Measurements from ENCODE around the gene GMCL2.

GMCL2 gene

GRCh38 chr5:178177569-178177968 is 9.6 kb downstream of the GMCL2 start:
- no peak for DNase-seq

DNA sequence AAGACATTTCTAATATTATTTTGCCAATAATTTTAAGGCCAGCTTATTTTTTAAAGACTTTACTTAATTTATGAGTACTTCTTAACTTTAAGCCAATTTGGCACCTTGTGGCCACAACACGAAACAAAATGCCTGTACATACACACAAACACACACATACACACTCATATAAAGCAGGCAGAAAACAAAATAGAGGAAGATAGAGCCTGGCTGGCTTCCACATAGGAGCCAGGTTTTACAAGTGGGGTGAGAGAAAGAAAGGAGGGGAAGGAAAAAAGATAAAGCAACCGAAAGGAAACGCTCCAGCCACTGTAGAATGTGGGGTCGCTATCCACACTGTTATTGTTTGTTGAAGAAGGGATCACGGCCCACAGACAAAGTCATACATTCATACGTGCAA is 10.4 kb downstream of the GMCL2 start:
- DNase-seq: no peak

DNA sequence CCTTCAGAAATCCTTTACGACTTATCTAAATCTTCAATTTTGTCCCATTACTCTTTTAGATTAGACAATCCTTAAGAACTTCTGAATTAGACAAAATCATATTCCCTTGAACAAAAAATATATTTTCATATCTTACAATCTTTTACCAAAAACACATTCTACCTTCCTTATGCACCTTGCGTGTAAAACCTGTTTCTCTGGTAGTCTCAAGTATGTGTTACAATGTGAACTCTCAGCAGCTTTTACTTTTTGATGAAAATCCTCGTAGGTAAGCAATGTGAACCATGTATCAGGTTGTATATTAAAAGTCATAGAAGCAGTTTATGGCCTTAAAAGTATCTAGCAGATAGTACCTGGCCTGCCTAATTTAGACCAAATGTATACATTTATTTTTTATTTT is 12.7 kb downstream of the GMCL2 start:
- DNase-seq: no peak

DNA sequence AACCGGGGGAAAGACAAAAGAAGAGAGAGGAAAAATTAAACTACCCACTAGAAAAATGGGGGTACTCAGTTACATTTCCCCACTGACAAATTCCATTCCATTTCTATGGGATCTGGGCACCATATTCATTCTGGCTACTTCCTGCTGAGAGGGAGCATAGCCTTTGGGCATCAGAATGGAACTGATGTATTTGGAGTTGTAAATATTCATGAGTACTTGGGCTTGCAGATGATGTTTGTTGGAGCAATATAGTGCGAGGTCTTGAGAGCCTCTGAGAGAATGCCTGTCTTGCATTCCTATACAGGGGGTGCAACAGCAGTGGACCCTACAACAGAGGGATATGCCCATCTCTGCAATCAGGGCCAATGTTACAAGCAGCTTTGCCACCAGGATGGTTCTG is 16.7 kb downstream of the GMCL2 start:
- DNase-seq: no peak

GRCh38 chr5:178165581-178165980 is 21.6 kb downstream of the GMCL2 start:
- no peak for DNase-seq

- peak; percentile 71 for DNase-seq
Measured at GRCh38 chr5:178163772-178164735, 23.1 kb downstream of the GMCL2 start.

GRCh38 chr5:178162481-178162880 is 24.7 kb downstream of the GMCL2 start:
- no peak for DNase-seq

- DNase-seq: no peak
Measured at GRCh38 chr5:178160176-178160575, 27.0 kb downstream of the GMCL2 start.

DNA sequence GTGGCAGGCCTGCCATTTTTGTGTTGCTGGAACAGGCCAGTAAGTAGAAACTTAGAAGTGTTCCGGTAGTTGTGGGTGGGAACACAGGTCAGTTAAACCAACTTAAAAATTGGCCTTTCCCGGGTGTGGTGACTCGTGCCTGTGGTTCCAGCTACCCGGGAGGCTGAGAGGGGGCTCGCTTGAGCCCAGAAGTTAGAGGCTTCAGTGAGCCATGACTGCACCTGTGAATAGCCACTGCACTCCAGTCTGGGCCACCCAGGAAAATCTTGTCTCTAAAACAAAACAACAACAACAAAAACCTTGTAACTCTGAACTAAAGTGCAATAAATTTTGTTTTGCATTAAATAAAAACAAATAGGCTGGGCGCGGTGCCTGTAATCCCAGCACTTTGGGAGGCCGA is 32.1 kb downstream of the GMCL2 start:
- peak; percentile 25 for DNase-seq

GRCh38 chr5:178153530-178154340 is 33.4 kb downstream of the GMCL2 start, which contains the start of gene NHP2:
Gene NHP2, minus strand, starts transcription at chr5:178153885. Its CDS starts 68 bp downstream, at chr5:178153817.
- DNase-seq: peak; percentile 99

DNA sequence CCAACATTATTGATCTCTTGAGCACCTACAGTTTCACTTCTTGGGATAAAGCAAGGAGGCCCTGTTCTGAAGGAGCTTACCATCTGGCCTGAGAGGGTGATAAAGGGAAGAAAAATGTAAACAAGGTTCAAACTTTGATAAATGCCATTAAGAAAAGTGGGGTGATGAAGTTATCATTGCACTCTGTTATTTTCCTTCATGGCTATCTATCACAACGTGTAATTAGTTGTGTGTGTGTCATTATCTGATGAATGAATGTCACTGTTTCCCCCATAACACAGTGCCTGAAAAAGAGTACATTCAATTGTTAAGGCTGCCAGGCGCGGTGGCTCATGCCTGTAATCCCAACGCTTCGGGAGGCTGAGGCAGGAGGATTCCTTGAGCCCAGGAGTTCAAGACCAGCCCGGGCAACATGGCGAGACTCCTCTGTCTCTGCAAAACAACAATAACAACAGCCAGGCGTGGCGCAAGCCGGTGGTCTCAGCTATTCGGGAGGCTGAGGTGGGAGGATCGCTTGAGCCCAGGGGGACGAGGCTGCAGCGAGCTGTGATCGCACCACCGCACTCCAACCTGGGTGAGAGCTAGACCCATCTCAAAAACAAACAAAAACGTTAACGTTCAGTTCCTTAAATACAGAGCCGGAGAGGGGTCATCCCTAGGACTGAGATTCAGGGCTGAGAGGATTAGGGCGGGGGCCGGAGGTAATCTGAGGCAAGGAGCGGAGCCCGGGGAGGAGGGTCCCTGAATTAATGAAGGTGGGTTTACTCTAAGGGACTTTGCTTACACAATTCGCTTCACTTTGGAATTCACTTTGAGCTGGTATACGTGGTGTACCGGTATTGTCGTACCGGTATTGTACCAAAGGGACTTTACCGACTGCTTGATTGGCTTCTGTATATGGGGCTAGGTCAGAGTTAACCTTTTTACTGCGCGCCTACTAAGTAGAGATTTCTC is 34.4 kb downstream of the GMCL2 start:
- no peak for DNase-seq

- DNase-seq: no peak
Measured at GRCh38 chr5:178150977-178151734, 36.0 kb downstream of the GMCL2 start.

- DNase-seq: no peak
Measured at GRCh38 chr5:178149199-178149932, 37.8 kb downstream of the GMCL2 start.

DNA sequence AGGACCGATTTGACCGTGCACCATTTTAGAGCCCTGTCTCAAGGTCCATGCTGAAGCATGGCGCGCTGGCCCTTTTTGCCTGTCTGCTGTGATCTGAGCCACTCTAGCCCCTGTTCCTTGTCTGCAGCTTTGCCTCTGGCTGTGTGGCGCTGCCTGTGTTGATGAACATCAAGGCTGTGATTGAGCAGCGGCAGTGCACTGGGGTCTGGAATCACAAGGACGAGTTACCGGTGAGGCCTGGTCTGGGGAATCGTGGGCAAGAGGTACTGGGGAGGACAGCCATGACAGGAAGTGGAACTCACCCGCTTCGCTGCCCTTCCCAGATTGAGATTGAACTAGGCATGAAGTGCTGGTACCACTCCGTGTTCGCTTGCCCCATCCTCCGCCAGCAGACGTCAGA is 39.8 kb downstream of the GMCL2 start:
- DNase-seq: no peak

DNA sequence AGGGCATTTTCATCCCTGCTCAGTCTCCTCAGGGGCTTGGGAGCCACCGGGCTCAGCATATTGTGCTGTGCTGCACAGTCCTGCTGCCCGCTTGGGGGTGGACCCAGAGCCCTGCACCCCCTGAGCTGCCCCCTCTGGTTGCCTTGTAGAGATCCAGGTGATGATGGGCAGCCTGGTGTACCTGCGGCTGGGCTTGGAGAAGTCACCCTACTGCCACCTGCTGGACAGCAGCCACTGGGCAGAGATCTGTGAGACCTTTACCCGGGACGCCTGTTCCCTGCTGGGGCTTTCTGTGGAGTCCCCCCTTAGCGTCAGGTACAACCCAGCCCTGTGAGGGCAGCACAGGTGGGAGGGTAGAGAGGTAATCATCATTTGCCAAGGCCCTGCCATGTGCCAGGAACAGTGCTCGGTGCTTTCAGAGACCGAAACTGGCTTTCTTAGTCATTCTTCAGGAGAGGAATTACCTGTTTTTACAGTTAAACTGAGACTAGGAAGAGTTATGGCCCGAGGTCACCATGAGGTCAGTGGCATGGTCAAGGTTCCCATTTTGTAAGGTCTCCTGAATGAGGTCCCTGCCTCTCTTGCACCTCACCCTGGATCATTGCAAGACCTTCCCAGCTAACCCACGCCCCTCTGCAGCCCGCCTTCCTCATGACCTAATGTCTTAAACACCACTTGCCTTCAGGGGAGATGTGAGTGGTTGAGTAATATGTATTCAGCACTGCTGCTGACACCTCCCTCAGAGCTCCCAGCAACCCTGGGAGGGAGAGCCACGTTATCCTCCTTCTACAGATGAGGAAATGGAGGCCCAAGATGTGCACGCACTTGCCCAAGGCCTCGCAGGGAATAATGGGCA is 41.0 kb downstream of the GMCL2 start:
- DNase-seq: peak; percentile 74

DNA sequence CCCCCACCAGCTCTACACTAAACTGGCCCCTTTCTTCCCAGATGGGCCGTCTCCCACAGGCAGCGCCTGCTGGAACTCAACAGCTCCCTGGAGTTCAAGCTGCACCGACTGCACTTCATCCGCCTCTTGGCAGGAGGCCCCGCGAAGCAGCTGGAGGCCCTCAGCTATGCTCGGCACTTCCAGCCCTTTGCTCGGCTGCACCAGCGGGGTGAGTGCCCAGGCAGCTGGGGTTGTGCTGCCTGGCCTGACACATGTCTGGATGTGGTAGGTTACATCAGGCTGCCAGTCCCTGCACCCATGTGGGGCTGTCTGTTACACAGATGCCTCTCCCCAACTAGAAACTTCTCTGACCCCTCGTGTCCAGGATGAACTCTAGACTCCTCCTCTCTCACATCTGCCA is 43.3 kb downstream of the GMCL2 start:
- no peak for DNase-seq

- DNase-seq: no peak
Measured at GRCh38 chr5:178143246-178143645, 43.9 kb downstream of the GMCL2 start.

- no peak for DNase-seq
Measured at GRCh38 chr5:178142642-178143041, 44.5 kb downstream of the GMCL2 start.

DNA sequence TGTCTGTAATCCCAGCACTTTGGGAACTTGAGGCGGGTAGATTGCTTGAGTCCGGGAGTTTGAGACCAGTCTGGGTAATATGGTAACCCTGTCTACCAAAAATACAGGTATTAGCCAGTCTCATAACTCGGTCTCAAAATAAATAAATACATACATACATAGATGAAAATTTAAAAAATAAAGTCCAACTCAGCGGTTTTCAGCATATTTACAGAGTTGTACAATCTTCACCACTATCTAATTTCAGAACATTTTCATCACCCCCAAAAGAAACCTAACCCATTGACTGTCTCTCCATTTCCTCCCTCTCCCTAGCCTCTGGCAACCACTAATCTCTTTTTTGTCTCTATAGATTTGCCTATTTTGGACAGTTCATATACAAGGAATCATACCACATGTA is 45.6 kb downstream of the GMCL2 start:
- no peak for DNase-seq

GRCh38 chr5:178137991-178138390 is 49.2 kb downstream of the GMCL2 start:
- no peak for DNase-seq
